HFFc6 (cell line): ENCODE measurements around the gene MASP1. TPM values are rescaled to one million over a fixed set of nuclear protein-coding genes. Genes with fewer than 3 reads are reported as not detected.

ENCODE experiments used
- DNase-seq: peaks from one replicate; pipeline ENCODE4 v3.0.0-alpha.2; 2018
- H3K27ac Mint-ChIP-seq: 2 replicates; pipeline ENCODE4 v1.8.0; 2020; ENCODE audit warnings: mild to moderate bottlenecking, mixed read lengths
- H3K27me3 Mint-ChIP-seq: 2 replicates; pipeline ENCODE4 v1.8.0; 2021; ENCODE audit warnings: mild to moderate bottlenecking, moderate library complexity, mixed read lengths; ENCODE audit not compliant: insufficient read depth
- H3K36me3 Mint-ChIP-seq: 2 replicates; pipeline ENCODE4 v1.8.0; 2021; ENCODE audit warnings: low read depth, mixed read lengths
- H3K4me1 Mint-ChIP-seq: 2 replicates; pipeline ENCODE4 v1.8.0; 2020; ENCODE audit warnings: low read depth, mixed read lengths
- H3K4me3 Mint-ChIP-seq: 2 replicates; pipeline ENCODE4 v1.8.0; 2020; ENCODE audit warnings: mild to moderate bottlenecking, moderate library complexity, mixed read lengths
- H3K9me3 Mint-ChIP-seq: 2 replicates; pipeline ENCODE4 v1.8.0; 2020; ENCODE audit warnings: mild to moderate bottlenecking, mixed read lengths
- CTCF ChIP-seq: fragments of 200-600 bp; sonication (generic); IDR thresholded peaks from 2 replicates; pipeline ENCODE4 v1.5.0; 2021; ENCODE audit warnings: antibody characterized with exemption, mild to moderate bottlenecking
- total RNA-seq, 6 experiments: library from RNA; stranded (reverse); fragmentation: NEBNext Ultra II Directional; extraction: Animal tissue kit (Norgen Biotek cat#: 25700); gene quantifications; 2 replicates in 1 of 6; 3 replicates in 5 of 6; pipeline ENCODE4 v1.2.3, GENCODE V29; 2021

MASP1 gene
- total RNA-seq, 6 experiments from 2014 or later: 31.5 to 133 (median 101) TPM

DNA sequence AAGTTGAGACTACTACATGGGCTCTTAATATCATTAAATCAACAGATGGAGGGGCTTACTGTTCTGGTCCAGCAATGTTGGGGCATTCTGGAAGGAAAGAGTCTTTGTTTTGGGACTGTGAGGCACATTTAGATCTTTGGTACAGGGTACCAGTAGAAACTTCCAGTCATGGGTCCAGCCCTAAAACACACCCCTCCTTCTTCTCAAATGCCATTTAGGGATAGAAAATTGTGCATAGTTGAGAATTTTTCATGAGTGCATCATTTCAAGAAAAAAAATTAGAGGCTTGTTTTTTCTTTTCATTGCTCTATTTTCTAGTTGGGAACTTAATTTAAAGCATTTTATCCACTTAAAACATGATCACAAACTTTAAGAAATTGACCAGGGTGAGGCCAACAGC lies 98.4 kb downstream of the MASP1 start:
- Mint-ChIP-seq H3K4me3 (no peak overlapping the region), H3K9me3 (no peaks in the 10 kb centered on the region), H3K27ac (peak overlapping the region; percentile 30; the same call in 1 of the 2 replicates), H3K27me3 (no peaks in the 10 kb centered on the region), H3K4me1 (peaks cover 37% of the 10 kb centered on the region), H3K36me3 (no peaks in the 10 kb centered on the region)
- DNase-seq: no peak
- no peak for TF ChIP-seq CTCF

DNA sequence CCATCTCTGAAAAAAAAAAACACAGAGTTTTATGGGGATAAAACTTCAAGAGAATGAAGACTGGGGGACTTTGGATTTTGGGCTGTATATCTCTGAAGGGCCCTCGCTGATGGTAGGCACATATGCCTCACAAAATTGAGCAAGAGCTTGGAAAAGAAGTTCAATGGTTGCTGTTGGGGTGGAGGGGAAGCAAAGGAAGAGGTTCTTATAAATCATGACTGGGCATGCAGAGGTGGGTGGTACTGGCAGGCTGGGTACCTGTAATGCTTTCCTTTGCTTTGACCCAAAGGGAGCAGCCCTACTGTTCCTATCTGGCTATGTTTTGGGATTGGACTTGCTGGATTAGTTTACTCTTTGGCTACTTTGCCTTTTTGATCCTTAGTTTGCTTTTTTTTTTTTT lies 100.3 kb downstream of the MASP1 start:
- peaks cover 56% of the 10 kb centered on the region for H3K4me1 Mint-ChIP-seq
- H3K27me3 Mint-ChIP-seq: no peaks in the 10 kb centered on the region
- H3K36me3 Mint-ChIP-seq: no peaks in the 10 kb centered on the region
- no peaks in the 10 kb centered on the region for H3K9me3 Mint-ChIP-seq
- no peak for DNase-seq
- H3K4me3 Mint-ChIP-seq: no peak overlapping the region
- TF ChIP-seq CTCF: no peak
- H3K27ac Mint-ChIP-seq: no peak overlapping the region

DNA sequence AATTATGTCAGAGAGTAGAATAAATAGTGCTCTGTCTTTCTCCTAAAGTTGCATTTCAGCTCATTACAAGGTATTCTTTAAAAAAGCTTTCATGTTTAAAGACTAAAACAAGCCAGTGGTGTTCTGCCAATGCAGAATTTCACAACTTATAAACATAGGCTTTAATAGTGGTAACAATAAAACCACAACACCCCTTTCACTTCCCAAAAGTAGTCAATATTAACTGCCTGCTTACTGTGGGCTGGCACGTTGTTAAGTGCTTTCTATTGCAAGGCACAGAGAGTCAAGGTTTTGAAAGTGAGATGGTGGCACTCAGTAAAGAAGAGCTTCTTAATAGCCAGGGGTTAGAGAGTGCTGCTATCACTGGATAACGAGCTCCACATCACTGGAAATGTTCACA lies 102.6 kb downstream of the MASP1 start:
- Mint-ChIP-seq H3K27me3 (no peaks in the 10 kb centered on the region), H3K9me3 (no peaks in the 10 kb centered on the region), H3K4me3 (no peak overlapping the region), H3K27ac (no peak overlapping the region), H3K4me1 (peaks cover 69% of the 10 kb centered on the region), H3K36me3 (no peaks in the 10 kb centered on the region; the same call in 1 of the 2 replicates)
- DNase-seq: no peak
- no peak for TF ChIP-seq CTCF

DNA sequence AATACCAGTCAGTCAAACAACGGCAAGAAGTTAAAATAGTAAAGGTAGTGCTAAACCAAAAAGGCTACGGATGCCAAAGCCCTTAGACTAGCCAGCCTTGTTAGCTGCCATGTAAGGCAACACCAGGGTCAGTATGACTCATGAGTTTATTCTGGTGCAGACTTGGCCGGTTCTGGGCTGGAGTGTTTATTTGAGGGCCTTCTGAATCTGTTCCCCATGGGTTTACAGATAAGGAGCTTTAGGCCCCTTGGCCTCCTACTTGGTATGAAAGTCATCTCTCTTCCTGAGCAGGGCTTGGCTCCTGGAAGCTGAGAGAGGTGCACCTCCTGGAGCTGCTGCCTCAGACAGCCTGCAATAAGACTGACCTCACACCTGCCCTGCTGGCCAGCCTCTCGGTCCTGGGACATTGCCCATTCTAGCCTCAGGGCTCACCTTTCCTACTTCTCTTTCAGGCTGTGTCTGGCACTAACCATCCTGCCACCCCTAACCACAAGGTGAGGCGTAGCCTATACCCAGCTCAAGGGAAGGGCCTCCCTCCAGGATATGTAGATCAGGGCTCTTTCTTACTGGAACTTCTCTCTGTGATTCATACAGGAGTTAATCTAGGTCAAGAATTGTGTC lies 104.6 kb downstream of the MASP1 start:
- DNase-seq: peak; percentile 85
- TF ChIP-seq CTCF: no peak
- H3K9me3 Mint-ChIP-seq: no peaks in the 10 kb centered on the region
- H3K4me1 Mint-ChIP-seq: peaks cover 72% of the 10 kb centered on the region
- H3K27me3 Mint-ChIP-seq: no peaks in the 10 kb centered on the region
- H3K27ac Mint-ChIP-seq: peak overlapping the region; percentile 89
- peak overlapping the region; percentile 54 for H3K4me3 Mint-ChIP-seq
- no peaks in the 10 kb centered on the region; the same call in 1 of the 2 replicates for H3K36me3 Mint-ChIP-seq

DNA sequence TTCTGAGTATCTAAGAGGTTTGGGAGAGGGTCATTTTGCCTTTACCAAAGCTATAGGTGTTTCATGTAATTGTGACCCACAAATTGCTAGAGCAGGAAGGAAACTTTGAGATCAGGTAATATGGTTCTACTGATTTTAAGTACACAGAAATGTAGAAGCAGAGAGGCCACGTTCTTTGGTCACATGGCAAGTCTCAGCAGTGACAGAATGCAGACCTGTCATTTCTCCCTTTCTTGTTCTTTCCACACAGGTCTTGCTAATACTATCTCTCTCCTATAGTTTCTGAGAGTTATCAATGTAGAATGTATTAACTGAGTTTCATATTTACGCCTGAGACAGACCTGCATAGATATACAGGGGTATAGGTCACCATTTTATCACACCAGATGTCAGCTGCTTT lies 105.2 kb downstream of the MASP1 start:
- no peaks in the 10 kb centered on the region for H3K9me3 Mint-ChIP-seq
- DNase-seq: no peak
- H3K27me3 Mint-ChIP-seq: no peaks in the 10 kb centered on the region
- TF ChIP-seq CTCF: no peak
- H3K4me3 Mint-ChIP-seq: peak overlapping the region; percentile 36
- H3K36me3 Mint-ChIP-seq: no peaks in the 10 kb centered on the region; the same call in 1 of the 2 replicates
- peak overlapping the region; percentile 89 for H3K27ac Mint-ChIP-seq
- peaks cover 77% of the 10 kb centered on the region for H3K4me1 Mint-ChIP-seq
